ENCODE results near the gene DHRS3.
"Not testable (repeated sequence)": the region's sequence is repeated elsewhere in the genome, so short reads cannot be mapped to it uniquely, and the experiment has no call there.

DHRS3 gene

GRCh38 chr1:12536023-12536639 is 81.9 kb downstream of the DHRS3 start:
- no peak for DNase-seq

GRCh38 chr1:12532405-12533315 is 85.3 kb downstream of the DHRS3 start:
- DNase-seq: no peak

GRCh38 chr1:12531179-12531499 is 86.9 kb downstream of the DHRS3 start:
- DNase-seq: no peak

GRCh38 chr1:12530462-12531178 is 87.4 kb downstream of the DHRS3 start:
- no peak for DNase-seq

DNA sequence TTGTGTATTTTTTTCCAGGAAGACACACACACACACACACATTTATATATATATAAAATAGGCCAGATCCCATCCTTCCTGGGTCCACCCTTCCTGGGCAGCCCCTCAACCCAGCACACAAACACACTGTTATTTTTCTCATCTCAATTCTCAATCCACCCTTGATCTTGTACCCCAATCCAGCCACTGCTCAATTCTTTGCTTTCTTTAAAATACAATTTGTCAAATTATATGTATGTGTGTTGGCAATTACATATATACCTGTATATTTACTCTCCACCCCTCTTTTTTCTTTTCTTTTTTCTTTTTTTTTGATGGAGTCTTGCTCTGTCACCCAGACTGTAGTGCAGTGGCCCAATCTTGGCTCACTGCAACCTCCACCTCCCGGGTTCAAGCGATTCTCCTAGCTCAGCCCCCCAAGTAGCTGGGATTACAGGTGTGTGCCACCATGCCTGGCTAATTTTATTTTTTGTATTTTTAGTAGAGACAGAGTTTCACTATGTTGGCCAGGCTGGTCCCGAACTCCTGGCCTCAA is 88.3 kb downstream of the DHRS3 start:
- DNase-seq: no peak

DNA sequence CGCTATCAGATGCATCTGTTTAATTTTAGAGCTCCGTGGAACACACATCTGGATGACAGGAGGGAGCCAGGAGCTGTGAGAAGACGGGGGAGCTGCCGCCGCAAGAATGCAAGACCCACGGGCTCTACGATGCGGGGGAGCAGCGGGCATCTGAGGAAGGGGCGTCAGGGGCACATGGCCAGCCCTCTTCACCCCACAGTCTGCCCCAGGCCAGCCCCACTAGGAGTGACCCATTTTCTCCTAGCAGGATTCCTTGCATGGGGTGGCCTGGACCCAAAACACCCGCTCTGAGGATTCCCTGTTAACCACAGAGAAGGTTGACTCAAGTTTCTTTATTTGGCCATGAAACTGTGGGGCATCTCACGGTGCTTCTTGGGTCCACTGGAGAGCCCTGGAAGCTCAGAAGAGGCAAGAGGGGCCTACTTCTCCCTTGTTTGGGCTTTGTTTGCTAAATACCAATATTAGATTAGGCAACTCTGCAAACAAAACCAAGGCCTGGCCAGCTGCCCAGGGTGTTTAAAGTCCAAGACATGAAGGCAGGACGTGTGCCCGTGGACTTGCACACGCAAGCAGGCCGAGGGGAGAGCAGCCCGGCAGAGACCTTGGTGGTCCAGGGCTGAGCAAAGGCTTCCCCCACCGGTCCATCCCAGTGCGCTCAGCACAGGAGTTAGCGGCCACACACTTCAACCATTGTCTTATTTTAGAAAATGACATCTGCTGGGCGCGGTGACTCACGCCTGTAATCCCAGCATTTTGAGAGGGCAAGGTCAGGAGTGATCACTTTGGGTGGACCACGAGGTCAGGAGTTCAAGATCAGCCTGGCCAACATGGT is 89.8 kb downstream of the DHRS3 start:
- no peak for DNase-seq

DNA sequence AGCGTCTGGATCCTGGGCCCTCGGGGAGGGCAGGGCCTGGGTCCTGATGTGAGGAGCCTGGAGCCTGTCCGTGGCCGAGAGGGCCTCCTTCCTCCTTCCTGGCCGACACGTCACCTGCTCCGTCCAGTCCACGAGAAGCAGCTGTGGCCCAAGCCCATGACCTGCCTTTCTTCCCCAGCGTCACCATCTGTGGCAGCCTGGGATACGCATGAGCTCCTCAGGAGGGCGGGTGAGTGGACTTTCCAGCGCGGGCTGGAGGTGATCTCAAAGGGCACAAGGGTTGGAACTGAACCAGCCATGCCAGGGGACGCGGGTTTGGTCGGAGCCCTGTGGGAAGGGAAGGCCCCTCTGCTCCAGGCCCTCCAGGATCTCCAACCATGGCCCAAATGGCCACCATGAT is 90.4 kb downstream of the DHRS3 start:
- no peak for DNase-seq

DNA sequence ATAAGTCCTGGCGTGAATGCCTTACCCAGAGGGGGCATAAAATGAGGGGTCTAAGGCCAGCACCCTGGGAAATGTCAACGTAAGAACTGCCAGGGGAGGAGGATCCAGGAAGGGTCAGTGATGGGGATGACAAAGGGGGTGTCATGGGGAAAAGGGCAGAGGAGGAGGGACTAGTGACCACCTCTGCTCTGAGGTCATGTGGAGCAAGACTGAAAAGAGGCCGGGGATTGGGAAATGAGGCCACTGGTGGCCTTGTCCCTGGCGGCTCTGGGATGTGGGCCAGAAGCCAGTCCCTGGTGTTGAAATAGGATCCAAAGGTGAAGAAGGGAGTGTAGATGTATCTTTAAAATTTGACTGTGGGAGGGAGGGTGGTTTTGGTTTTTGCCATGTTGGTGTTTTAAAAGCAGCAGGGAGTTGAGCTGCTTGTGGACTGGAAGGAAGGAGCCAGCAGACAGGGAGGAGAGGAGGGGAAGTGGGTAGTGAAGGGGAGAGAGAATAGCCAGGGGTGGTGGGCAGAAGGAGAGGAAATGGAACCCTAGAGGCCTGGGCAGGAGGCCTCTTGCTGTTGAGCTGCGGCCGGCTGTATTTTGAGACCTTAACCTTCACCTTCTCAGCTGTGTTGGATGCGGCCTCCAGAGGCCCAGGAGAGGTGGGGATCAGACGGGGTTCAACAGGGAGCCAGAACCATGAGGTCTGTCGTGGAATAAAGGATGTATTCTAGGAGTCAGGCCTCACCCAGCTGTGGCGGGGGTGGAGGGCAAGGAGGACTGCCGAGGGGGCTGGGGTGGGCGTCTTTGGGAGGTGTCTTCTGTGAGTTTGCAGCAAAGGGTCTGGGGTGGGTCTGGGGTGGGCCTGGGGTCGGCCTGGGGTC is 92.5 kb downstream of the DHRS3 start:
- DNase-seq: no peak

- DNase-seq: no peak
Measured at GRCh38 chr1:12524266-12524665, 93.7 kb downstream of the DHRS3 start.

DNA sequence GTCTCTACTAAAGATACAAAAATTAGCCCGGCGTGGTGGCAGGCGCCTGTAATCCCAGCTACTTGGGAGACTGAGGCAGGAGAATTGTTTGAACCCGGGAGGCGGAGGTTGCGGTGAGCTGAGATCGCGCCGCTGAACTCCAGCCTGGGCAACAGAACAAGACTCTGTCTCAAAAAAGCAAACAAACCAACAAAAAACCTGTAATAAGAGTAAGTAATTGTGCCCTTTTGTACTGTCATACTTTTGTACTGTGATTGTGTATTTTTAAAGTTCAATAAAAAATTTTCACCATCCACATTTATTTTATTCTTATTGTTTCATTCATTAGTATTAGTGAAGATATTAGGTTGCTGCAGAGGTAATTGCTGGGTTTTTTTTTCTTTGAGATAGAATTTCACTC is 95.2 kb downstream of the DHRS3 start:
- not testable (repeated sequence) for DNase-seq

DNA sequence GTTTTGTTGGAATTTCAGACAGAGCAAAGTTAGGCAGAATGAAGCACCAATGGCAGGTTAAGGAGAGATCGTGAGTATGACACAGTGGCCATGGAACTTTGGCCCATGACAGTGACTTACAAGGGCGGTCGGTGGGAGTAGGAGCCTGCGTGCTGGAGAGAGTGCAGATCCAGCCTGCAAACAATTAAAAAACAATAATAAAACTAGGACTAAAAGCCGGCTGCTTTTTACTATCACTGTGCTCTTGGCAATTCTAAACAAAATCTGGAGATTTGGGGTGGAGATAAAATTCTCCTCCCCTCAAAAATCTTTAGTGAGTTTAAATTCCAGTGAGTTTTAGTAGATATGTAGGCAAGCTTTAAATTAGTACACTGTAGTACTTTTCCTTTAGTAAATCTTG is 96.9 kb downstream of the DHRS3 start:
- DNase-seq: no peak

DNA sequence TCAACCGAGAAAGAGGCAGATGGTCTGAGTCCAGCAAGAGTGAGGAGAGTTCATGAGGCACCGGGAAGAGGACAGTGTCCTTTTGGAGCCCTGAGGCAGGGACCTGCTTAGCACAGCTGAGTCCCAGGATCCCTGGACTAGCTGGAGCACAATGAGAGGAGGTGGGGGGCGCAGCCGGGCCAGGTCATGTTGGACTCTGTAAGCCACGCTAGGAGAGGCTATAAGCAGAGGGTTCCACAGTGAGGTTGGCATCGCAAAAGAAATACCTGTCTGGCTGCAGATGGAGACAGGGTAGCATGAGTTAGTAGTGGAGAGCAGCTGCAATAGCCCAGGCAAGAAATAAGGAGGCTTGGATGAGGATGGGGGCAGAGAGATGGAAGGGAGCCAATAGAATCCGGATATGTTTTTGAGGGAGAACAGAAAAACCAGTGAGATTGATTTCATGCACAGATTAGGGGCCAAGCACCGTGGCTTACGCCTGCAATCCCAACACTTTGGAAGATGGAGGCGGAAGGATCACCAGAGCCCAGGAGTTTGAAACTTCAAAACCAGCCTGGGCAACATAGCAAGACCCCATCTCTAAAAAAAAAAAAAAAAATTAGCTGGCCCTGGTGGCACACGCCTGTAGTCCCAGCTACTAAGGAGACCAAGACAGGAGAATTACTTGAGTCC is 98.2 kb downstream of the DHRS3 start:
- DNase-seq: no peak

DNA sequence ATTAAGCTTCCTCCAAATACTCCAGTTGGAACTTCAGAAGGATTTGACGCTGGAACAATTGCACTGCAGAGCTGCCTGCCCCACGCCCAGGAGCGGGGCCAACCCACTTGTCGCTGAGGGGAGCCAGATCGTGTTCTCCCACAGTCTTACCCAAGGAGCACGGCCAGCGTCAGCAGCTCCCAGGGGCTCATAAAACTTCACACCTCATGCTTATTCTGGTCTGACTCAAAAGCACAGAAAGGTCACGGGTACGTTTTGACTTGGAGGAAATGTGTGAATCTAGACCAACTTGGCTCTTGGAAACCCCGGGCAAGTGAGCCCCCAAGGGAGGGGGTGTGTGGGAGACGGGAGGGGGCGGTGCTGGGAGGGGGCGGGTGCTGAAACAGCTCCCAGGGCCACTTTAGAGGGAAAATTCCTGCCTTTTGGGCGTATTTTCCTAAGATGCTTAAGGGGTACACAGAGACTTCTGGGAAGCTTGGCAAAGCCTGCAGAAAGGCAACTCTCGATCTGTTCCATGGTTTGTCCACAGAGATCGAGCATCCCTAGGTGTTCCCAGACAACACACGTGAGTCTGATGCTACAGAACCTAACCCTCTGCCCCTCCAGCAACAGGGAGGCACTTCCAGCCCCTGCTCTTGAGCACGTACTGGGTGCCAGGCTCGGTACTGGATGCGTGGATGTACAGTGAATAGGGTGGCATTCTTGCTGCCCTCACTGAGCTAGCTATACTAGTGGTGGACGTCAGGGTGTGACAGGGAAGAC is 98.9 kb downstream of the DHRS3 start:
- no peak for DNase-seq

Data from CD4-positive, alpha-beta T cell treated with Interleukin-15 for 1 hour (primary cell).